Fibroblast of pulmonary artery (primary cell): ENCODE measurements around the gene DEFB128.

Experiments
- DNase-seq: peaks from one replicate; pipeline ENCODE4 v3.0.0-alpha.2; 2010; ENCODE audit warnings: low read depth
- H3K4me3 ChIP-seq: replicated peaks from 2 replicates; pipeline ENCODE4 v1.5.1; 2011; ENCODE audit warnings: low read depth, mild to moderate bottlenecking, control low read depth, low read length, moderate library complexity
- CTCF ChIP-seq: IDR thresholded peaks from 2 replicates; pipeline ENCODE4 v1.5.1; 2011; ENCODE audit warnings: mild to moderate bottlenecking, control low read depth, low read length, inconsistent platforms; ENCODE audit errors: missing control alignments

DEFB128 gene

GRCh38 chr20:164618-165017 is 24.9 kb downstream of the DEFB128 start:
- no peak overlapping the region for H3K4me3 ChIP-seq
- no peak for DNase-seq
- no peak for TF ChIP-seq CTCF

GRCh38 chr20:157154-157553 is 32.4 kb downstream of the DEFB128 start, which contains the start of gene DEFB127:
Gene DEFB127, plus strand, starts transcription at chr20:157454. Its CDS starts 91 bp downstream, at chr20:157545.
- H3K4me3 ChIP-seq, result no peak within 1 kb of the TSS

GRCh38 chr20:152131-152530 is 37.4 kb downstream of the DEFB128 start:
- H3K4me3 ChIP-seq, result no peak overlapping the region
- DNase-seq, result no peak
- no peak for TF ChIP-seq CTCF

More at GRCh38 chr20:157154-157553, 32.4 kb downstream of the DEFB128 start, which contains the start of gene DEFB127:
- DNase-seq, result no peak
- no peak for TF ChIP-seq CTCF

- no peak for DNase-seq
- TF ChIP-seq CTCF, result no peak
- H3K4me3 ChIP-seq, result no peak overlapping the region
These were observed 43.6 kb downstream of the DEFB128 start for GRCh38 chr20:145877-146276.

- no peak for TF ChIP-seq CTCF
- DNase-seq, result no peak
- no peak within 1 kb of the TSS for H3K4me3 ChIP-seq
These were observed 47.2 kb downstream of the DEFB128 start, which contains the start of gene DEFB126 for GRCh38 chr20:142290-142689. Gene DEFB126, plus strand, starts transcription at chr20:142590. Its CDS starts 39 bp downstream, at chr20:142629.
